GM12892 (cell line): Measurements from ENCODE around the gene C12orf76.

ENCODE experiments used
- POLR2A ChIP-seq: IDR thresholded peaks from 2 replicates; pipeline ENCODE4 v1.6.1; 2011; ENCODE audit warnings: low read depth, low read length, control low read depth
- POLR2AphosphoS5 ChIP-seq: IDR thresholded peaks from 2 replicates; pipeline ENCODE4 v1.6.1; 2011; ENCODE audit warnings: low read depth, low read length, control low read depth
- TAF1 ChIP-seq: IDR thresholded peaks from 2 replicates; pipeline ENCODE4 v1.6.1; 2011; ENCODE audit warnings: low read depth, mild to moderate bottlenecking, control low read depth, low read length, borderline replicate concordance

DNA sequence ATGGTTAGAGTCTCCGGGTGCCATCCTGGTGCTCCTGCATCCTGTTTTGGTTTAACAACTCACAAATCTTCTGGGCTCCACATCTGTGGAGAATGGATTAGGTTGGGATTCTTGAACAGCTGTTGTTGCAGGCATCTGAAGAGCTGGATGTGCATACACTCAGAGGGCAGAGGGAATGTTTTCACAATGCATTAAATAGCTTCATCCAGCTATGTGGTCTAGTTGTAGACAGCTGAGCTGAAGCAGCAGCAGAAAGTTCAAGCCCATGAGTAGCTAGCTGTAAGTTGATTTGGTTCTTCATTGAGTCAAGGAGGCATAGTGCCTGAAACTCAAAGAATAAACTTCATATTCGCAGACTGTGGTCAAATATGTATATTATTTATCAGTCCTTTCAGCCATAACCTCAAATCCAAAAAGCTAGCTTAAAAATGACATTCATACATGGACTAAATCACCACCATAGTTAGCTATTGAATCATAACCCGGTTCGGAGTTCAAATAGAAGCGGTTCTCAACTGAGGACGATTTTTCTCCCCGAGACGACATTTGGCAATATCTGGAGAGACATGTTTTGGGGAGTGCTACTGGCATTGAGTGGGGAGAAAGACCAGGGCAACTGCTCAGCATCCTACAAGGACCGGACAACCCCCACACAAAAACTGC, 50.0 kb downstream of the C12orf76 start:
- no peak for TF ChIP-seq POLR2AphosphoS5
- no peak for TF ChIP-seq POLR2A
- TF ChIP-seq TAF1: no peak
